SU-DHL-6 (cell line): ENCODE data around the gene MPPED2.

Experiments
- H2AFZ ChIP-seq: fragments of 200-600 bp; sonication (generic); 2 replicates; pipeline ENCODE4 v1.6.1; 2014; ENCODE audit warnings: low read depth, mild to moderate bottlenecking, moderate library complexity, mixed read lengths, antibody characterized with exemption, low read length; ENCODE audit not compliant: severe bottlenecking
- H3F3A ChIP-seq: fragments of 200-600 bp; shearing (Covaris generic); 2 replicates; pipeline ENCODE4 v1.6.0; 2016; ENCODE audit warnings: antibody characterized with exemption, mild to moderate bottlenecking; ENCODE audit not compliant: insufficient read depth
- H3K27ac ChIP-seq: fragments of 200-600 bp; sonication (generic); 2 replicates; pipeline ENCODE4 v1.5.1; 2016; ENCODE audit warnings: low read depth, mild to moderate bottlenecking, low read length, moderate library complexity, mixed read lengths
- H3K27me3 ChIP-seq: fragments of 200-600 bp; sonication (generic), shearing (Covaris generic); 2 replicates; pipeline ENCODE4 v1.6.0; 2014; ENCODE audit warnings: mild to moderate bottlenecking, low read length
- H3K36me3 ChIP-seq: fragments of 200-600 bp; sonication (generic); 2 replicates; pipeline ENCODE4 v1.6.1; 2014; ENCODE audit warnings: mild to moderate bottlenecking, low read length, mixed read lengths
- H3K4me2 ChIP-seq: fragments of 300-600, 200-600 bp; shearing (Covaris generic), sonication (generic); 2 replicates; pipeline ENCODE4 v1.6.0; 2014; ENCODE audit warnings: low read length, low read depth, mild to moderate bottlenecking; ENCODE audit not compliant: poor library complexity, severe bottlenecking
- H3K4me3 ChIP-seq: fragments of 200-600 bp; sonication (generic); 2 replicates; pipeline ENCODE4 v1.5.1; 2014; ENCODE audit warnings: antibody characterized with exemption, low read length, mild to moderate bottlenecking, mixed read lengths; ENCODE audit not compliant: insufficient read depth, poor library complexity, severe bottlenecking
- H3K79me2 ChIP-seq: fragments of 200-600 bp; sonication (generic); 2 replicates; pipeline ENCODE4 v1.6.1; 2014; ENCODE audit warnings: mild to moderate bottlenecking, low read length, moderate library complexity; ENCODE audit not compliant: insufficient read depth
- H3K9ac ChIP-seq: fragments of 200-600 bp; sonication (generic); 2 replicates; pipeline ENCODE4 v1.7.0; 2014; ENCODE audit warnings: mild to moderate bottlenecking, low read length
- H3K9me2 ChIP-seq: fragments of 200-600 bp; sonication (generic); replicated peaks from 2 replicates; pipeline ENCODE4 v1.6.1; 2014; ENCODE audit warnings: low read length; ENCODE audit not compliant: insufficient read depth
- H3K9me3 ChIP-seq: fragments of 200-600 bp; sonication (generic); 2 replicates; pipeline ENCODE4 v1.6.1; 2014; ENCODE audit warnings: low read length, mixed read lengths; ENCODE audit not compliant: insufficient read depth
- H4K20me1 ChIP-seq: fragments of 200-600 bp; sonication (generic); 2 replicates; pipeline ENCODE4 v1.6.1; 2014; ENCODE audit warnings: low read depth, mild to moderate bottlenecking, antibody characterized with exemption, low read length, moderate library complexity, mixed read lengths
- EZH2phosphoT487 ChIP-seq: fragments of 200-600 bp; sonication (generic), shearing (Covaris generic); conservative IDR thresholded peaks from 2 replicates; pipeline ENCODE4 v1.6.1; 2018; ENCODE audit warnings: mild to moderate bottlenecking, antibody characterized with exemption, low read length, moderate library complexity, mixed read lengths
- TF ChIP-seq, protein P1 (sequence below): fragments of 200-600 bp; sonication (generic); IDR thresholded peaks from one replicate; pipeline ENCODE4 v1.5.1; 2017; ENCODE audit warnings: antibody characterized with exemption, mild to moderate bottlenecking, low read length, moderate library complexity; ENCODE audit not compliant: insufficient read depth, poor library complexity, severe bottlenecking

Gene MPPED2

DNA sequence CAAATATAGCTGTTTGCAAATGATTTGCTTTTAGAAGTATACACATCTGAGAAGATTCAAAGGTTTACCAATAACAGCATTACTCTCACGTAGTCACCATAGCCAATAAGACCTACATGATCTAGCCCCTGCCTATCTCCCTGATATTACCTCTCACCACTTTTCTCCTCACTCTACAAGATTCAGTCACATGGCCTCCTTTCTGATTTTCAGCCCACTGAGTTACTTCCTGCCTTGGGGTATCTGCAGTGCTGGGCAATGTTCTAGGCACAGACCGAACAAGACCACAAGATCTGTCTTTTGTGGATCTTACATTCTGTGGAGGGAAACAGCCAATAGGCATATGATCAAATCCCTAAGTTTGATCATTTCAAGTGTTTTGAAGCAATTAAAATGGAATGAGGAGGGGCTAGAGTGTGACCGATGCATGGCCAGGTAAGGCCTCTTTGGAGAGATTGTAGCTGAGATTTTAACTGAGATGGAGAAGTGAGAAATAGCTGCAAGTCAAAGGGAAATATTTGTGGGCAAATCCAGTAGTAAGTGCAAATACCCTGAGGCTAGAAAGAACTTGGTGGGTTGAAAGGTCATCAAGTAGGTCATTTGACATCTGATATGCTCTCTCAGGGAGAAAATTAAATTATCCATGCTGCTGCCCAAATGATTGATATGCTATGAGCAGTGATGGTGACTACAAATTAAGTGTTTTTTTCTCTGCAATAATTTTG lies 220.2 kb downstream of the MPPED2 start:
- no peaks in the 10 kb centered on the region for H3K79me2 ChIP-seq
- H3K9ac ChIP-seq: no peak overlapping the region
- H3K27ac ChIP-seq: no peak overlapping the region
- no peak overlapping the region for H3K4me2 ChIP-seq
- H4K20me1 ChIP-seq: no peaks in the 10 kb centered on the region
- H3K36me3 ChIP-seq: no peaks in the 10 kb centered on the region
- H3K27me3 ChIP-seq: no peaks in the 10 kb centered on the region
- TF ChIP-seq, protein P1, sequence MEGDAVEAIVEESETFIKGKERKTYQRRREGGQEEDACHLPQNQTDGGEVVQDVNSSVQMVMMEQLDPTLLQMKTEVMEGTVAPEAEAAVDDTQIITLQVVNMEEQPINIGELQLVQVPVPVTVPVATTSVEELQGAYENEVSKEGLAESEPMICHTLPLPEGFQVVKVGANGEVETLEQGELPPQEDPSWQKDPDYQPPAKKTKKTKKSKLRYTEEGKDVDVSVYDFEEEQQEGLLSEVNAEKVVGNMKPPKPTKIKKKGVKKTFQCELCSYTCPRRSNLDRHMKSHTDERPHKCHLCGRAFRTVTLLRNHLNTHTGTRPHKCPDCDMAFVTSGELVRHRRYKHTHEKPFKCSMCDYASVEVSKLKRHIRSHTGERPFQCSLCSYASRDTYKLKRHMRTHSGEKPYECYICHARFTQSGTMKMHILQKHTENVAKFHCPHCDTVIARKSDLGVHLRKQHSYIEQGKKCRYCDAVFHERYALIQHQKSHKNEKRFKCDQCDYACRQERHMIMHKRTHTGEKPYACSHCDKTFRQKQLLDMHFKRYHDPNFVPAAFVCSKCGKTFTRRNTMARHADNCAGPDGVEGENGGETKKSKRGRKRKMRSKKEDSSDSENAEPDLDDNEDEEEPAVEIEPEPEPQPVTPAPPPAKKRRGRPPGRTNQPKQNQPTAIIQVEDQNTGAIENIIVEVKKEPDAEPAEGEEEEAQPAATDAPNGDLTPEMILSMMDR: no peak
- no peak for TF ChIP-seq EZH2phosphoT487
- H3K9me3 ChIP-seq: no peaks in the 10 kb centered on the region
- H3F3A ChIP-seq: no peaks in the 10 kb centered on the region
- H2AFZ ChIP-seq: no peak overlapping the region
- no peak overlapping the region for H3K4me3 ChIP-seq
- no peaks in the 10 kb centered on the region for H3K9me2 ChIP-seq

DNA sequence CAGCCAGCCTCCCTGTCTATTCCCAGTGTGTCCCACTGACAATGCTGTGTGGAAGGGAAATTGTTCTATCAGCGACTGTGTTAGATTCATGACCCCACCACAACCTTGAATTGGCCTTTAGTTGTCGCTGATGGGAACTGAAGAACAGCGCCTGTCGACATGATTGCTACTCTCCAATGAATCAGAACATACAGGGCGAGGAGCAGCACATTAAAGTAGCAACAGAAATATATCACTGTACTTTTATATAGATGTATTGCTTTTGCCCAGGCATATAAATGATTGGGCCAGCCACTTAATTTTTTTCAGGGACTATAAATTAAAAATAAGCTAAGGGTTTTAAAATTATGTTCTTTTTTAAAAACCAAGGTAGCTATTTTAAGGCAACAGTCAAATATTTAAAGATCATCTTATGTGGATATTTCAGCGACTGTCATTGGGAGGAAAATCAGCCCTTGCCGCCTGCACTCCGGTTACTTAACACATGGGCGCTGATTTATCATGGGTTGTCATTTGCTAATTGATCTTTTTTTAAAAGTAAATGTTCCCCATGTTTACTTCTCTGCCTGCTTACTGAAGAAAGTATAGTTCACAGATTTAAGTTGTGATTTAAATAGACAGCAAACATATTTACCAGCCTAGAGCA lies 221.2 kb downstream of the MPPED2 start:
- Histone ChIP-seq H3F3A (no peaks in the 10 kb centered on the region), H3K9me3 (no peaks in the 10 kb centered on the region), H3K27me3 (no peaks in the 10 kb centered on the region), H2AFZ (no peak overlapping the region), H3K9ac (no peak overlapping the region), H3K9me2 (no peaks in the 10 kb centered on the region), H3K4me2 (no peak overlapping the region), H4K20me1 (no peaks in the 10 kb centered on the region), H3K36me3 (no peaks in the 10 kb centered on the region), H3K4me3 (no peak overlapping the region), H3K79me2 (no peaks in the 10 kb centered on the region), H3K27ac (no peak overlapping the region)
- TF ChIP-seq, protein P1: no peak
- no peak for TF ChIP-seq EZH2phosphoT487

DNA sequence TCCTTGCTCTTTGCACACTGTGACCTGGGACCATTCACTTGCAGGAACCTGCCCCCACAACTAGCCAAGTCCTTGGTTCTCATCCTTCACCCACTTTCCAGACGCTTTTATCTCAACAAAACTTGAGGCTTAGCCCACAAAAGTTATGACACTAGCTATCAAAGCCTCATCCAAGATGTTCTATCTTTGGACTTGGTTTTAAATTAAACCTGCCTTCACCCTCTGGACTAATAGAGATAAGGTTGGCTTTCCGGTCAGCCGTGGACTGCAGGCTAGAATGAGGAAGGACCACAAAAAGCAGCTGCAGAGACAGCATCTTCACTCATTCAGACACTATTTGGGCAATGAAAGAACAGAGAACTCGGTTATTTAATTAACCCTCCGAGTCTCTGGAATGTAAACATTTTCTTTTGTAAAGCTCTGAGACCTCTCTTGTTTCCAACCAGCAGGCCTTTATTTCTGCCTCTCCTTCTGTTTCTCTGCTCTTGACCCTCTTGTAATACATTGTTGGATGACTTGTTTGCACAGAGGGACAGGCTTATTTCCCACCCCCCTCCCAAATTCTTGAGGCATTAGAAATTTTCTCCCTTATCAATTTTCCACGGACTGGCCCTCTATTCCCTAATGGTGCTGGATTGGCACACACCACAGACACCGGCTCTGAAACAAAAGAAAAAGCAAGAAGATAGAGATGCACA lies 221.9 kb downstream of the MPPED2 start:
- Histone ChIP-seq H2AFZ (no peak overlapping the region), H3K4me3 (no peak overlapping the region), H4K20me1 (no peaks in the 10 kb centered on the region), H3F3A (no peaks in the 10 kb centered on the region), H3K9me3 (no peaks in the 10 kb centered on the region), H3K4me2 (no peak overlapping the region), H3K79me2 (no peaks in the 10 kb centered on the region), H3K36me3 (no peaks in the 10 kb centered on the region), H3K9me2 (no peaks in the 10 kb centered on the region), H3K27me3 (no peaks in the 10 kb centered on the region), H3K9ac (no peak overlapping the region), H3K27ac (no peak overlapping the region)
- TF ChIP-seq, protein P1: no peak
- no peak for TF ChIP-seq EZH2phosphoT487
